DND-41 (cell line): ENCODE measurements around the gene PAWR.

ENCODE experiments used
- ATAC-seq: fragments of 200-7000 bp; cut with Tn5 transposase; 3 replicates; pipeline ENCODE4 v1.9.1; 2021; ENCODE audit warnings: low read depth; ENCODE audit not compliant: insufficient read depth
- DNase-seq: peaks from one replicate; pipeline ENCODE4 v3.0.0-alpha.2; 2020
- H2AFZ ChIP-seq: 2 replicates; pipeline ENCODE4 v1.6.0; 2012; ENCODE audit warnings: low read depth, low read length
- H3K27ac ChIP-seq: 2 replicates; pipeline ENCODE4 v1.5.1; 2012; ENCODE audit warnings: low read length, inconsistent platforms
- H3K27me3 ChIP-seq: fragments of 200-600 bp; sonication (generic); 2 replicates; pipeline ENCODE4 v1.6.0; 2012; ENCODE audit warnings: low read length, mild to moderate bottlenecking, inconsistent platforms; ENCODE audit not compliant: insufficient read depth, poor library complexity
- H3K36me3 ChIP-seq: 2 replicates; pipeline ENCODE4 v1.5.1; 2012; ENCODE audit warnings: low read length, inconsistent platforms; ENCODE audit not compliant: insufficient read depth
- H3K4me1 ChIP-seq: 2 replicates; pipeline ENCODE4 v1.5.1; 2012; ENCODE audit warnings: mild to moderate bottlenecking, low read length; ENCODE audit not compliant: insufficient read depth
- H3K4me2 ChIP-seq: 2 replicates; pipeline ENCODE4 v1.6.0; 2012; ENCODE audit warnings: mild to moderate bottlenecking, moderate library complexity, low read length, inconsistent platforms; ENCODE audit not compliant: insufficient read depth
- H3K4me3 ChIP-seq, 2 experiments: fragments of 200-600 bp in 1 of 2; shearing (Covaris generic) in 1 of 2; 2 replicates each; pipeline ENCODE4 v1.5.1; 2012 to 2016; ENCODE audit warnings: inconsistent platforms in 2 of 2, low read length in 2 of 2, mild to moderate bottlenecking in 2 of 2, low read depth in 1 of 2, moderate library complexity in 1 of 2
- H3K79me2 ChIP-seq: 2 replicates; pipeline ENCODE4 v1.6.0; 2012; ENCODE audit warnings: low read length, inconsistent platforms; ENCODE audit not compliant: insufficient read depth
- H3K9ac ChIP-seq: 2 replicates; pipeline ENCODE4 v1.6.0; 2012; ENCODE audit warnings: low read depth, mild to moderate bottlenecking, inconsistent platforms, low read length, moderate library complexity
- H3K9me3 ChIP-seq: 2 replicates; pipeline ENCODE4 v1.5.1; 2012; ENCODE audit warnings: low read length, moderate library complexity, mild to moderate bottlenecking, inconsistent platforms; ENCODE audit not compliant: insufficient read depth, severe bottlenecking
- H4K20me1 ChIP-seq: 2 replicates; pipeline ENCODE4 v1.6.0; 2012; ENCODE audit warnings: low read length; ENCODE audit not compliant: insufficient read depth
- CTCF ChIP-seq: IDR thresholded peaks from 2 replicates; pipeline ENCODE4 v1.5.1; 2012; ENCODE audit warnings: borderline replicate concordance, low read length, moderate library complexity, mild to moderate bottlenecking; ENCODE audit not compliant: poor library complexity, severe bottlenecking; ENCODE audit errors: extremely low read depth
- EZH2 ChIP-seq: IDR thresholded peaks from 3 replicates; pipeline ENCODE4 v1.6.1; 2012; ENCODE audit warnings: borderline replicate concordance, low read depth, mild to moderate bottlenecking, moderate library complexity, low read length, inconsistent platforms; ENCODE audit not compliant: severe bottlenecking

PAWR gene

GRCh38 chr12:79689477-79690141 is 1.2 kb downstream of the PAWR start:
- Histone ChIP-seq H3K9ac (no peak overlapping the region), H3K79me2 (no peaks in the 10 kb centered on the region), H4K20me1 (no peaks in the 10 kb centered on the region), H3K4me2 (no peak overlapping the region), H3K4me3 (no peak overlapping the region), H3K36me3 (no peaks in the 10 kb centered on the region), H3K27ac (no peak overlapping the region), H2AFZ (no peak overlapping the region), H3K27me3 (no peaks in the 10 kb centered on the region), H3K4me1 (no peaks in the 10 kb centered on the region), H3K9me3 (no peaks in the 10 kb centered on the region)
- DNase-seq: no peak
- TF ChIP-seq CTCF (no peak), EZH2 (no peak)
- no peak for ATAC-seq

- TF ChIP-seq CTCF: no peak
- no peak for TF ChIP-seq EZH2
- Histone ChIP-seq H3K27ac (no peak overlapping the region), H4K20me1 (no peaks in the 10 kb centered on the region), H3K9ac (no peak overlapping the region), H3K36me3 (no peaks in the 10 kb centered on the region), H3K4me2 (no peak overlapping the region), H3K4me3 (no peak overlapping the region), H3K79me2 (no peaks in the 10 kb centered on the region), H3K4me1 (no peaks in the 10 kb centered on the region), H3K27me3 (no peaks in the 10 kb centered on the region), H2AFZ (no peak overlapping the region), H3K9me3 (no peaks in the 10 kb centered on the region)
- ATAC-seq: no peak
- no peak for DNase-seq
These were observed 1.7 kb downstream of the PAWR start for GRCh38 chr12:79689061-79689476.

GRCh38 chr12:79688376-79689060 is 2.2 kb downstream of the PAWR start:
- no peaks in the 10 kb centered on the region for H3K36me3 ChIP-seq
- H3K4me2 ChIP-seq: no peak overlapping the region
- H3K4me3 ChIP-seq: no peak overlapping the region
- no peak overlapping the region for H3K27ac ChIP-seq
- H2AFZ ChIP-seq: no peak overlapping the region
- TF ChIP-seq EZH2 (no peak), CTCF (no peak)
- ATAC-seq (no peak), DNase-seq (no peak)
- H4K20me1 ChIP-seq: no peaks in the 10 kb centered on the region
- no peaks in the 10 kb centered on the region for H3K27me3 ChIP-seq
- H3K9ac ChIP-seq: no peak overlapping the region
- no peaks in the 10 kb centered on the region for H3K4me1 ChIP-seq
- no peaks in the 10 kb centered on the region for H3K9me3 ChIP-seq
- no peaks in the 10 kb centered on the region for H3K79me2 ChIP-seq
